DMS79 (cell line): ENCODE data around the gene GPX2.

Experiments
- DNase-seq: peaks from one replicate; lab custom pipeline; 2025; lab: John Stamatoyannopoulos, UW

Gene GPX2

GRCh38 chr14:64958743-64959142 is 16.2 kb upstream of the GPX2 start:
- no peak for DNase-seq

- no peak for DNase-seq
Measured at GRCh38 chr14:64958201-64958600, 15.7 kb upstream of the GPX2 start.

GRCh38 chr14:64956697-64957406 is 14.3 kb upstream of the GPX2 start:
- no peak for DNase-seq

DNA sequence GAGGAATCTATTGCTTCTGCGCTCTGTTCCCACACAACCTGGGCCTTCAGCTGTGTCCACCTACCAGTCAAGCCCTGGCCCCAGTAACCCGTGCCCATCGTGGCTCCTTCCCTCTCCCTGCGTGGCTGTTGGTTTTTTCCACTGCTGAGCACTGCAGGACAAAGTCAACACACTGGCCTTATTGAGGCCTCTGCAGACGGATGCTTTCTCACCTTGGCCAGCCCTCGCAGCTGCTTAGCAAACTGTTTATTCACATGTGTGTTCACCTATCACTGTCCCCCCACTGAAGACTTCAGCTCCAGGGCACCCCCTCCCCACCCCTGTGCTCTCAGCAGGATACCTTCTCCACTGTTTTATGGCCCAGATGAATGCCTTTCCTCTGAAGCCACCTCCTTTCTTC is 12.8 kb upstream of the GPX2 start:
- DNase-seq, result no peak

DNA sequence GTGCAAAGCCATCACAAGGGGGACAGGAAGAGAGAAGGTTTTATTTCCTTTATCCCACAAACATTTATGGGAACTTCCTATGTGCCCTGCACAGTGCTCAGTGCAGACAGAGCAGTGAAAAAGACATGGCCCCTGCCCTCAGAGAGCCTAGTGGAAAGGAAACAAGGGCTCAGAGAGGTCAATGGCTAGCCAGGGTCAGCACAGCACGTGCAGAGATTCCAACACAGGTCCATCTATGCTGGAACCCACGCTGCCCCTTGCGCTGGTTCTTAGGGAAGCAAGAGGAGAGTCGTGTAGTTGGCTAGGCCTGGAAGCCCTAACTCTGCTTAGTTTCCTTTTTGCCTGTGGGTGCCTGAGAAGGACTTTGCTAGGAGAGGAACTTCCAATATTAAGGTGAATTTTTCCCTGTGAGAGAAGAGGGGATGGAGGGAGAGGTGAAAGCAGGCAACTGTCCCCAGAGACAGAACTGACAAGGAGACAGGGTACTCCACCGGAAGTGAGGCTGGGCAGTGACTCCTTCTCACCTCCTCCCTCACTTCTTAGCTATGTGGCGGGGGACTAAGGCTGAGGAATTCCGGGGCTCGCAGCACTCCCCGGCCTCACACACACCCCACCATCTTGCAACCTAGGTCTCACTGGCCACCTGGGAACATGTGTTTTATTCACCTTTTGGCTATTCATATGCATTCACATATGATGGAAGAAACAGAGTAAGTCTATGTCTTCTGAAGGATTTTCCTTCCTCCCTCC is 12.1 kb upstream of the GPX2 start:
- DNase-seq, result no peak

DNA sequence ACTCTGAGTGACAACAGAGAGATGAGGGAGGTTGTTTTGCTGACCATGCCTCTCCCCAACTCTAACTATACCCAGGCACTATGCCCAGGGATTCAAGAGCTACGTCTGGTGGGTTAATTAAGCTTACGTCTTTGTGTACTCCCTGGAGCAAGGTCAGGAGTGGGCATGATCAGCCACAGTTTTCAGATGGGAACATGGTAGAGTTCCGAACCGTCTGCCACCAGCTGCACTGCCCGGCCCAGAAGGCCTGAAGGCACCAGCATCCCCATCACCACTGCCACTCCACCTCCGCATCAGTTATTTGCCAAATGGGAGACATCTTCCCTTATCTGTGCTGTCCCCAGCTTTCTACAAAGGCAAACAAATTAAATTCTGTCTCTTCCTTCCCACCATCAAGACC is 11.1 kb upstream of the GPX2 start:
- no peak for DNase-seq

- no peak for DNase-seq
Measured at GRCh38 chr14:64953310-64953654, 10.7 kb upstream of the GPX2 start.

DNA sequence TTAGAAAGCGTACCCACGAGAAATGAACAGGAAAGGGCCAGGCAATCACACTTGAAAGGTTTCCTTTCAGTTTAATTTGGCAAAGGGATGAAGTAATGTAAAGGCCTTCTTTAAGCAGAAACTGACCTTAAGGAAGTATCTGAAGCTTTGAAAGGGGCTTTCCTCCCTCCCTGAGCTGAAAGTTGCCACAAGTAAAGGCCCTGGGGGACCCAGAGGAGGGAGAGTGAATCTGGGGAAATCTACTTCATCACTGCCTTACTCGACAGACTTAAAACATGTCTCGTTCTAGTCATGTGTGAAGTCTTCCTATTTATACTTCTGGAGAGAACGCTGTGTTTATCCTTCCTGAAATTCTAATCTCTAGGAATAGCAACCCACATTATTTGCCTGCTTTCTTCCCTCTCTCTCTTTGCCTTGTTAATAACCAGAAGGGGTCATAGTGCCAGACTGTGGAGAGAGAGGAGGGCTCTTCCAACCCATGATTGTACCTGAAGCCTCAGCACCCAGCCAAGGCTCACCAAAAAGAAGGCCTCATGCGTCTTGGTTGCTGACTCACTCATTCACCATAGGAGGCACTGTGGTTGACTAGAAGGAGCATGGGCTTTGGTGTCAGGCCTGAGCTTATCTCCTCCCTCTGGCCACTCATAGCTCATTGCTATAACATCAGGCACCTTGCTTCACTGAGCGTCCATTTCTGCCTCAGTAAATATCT is 10.2 kb upstream of the GPX2 start:
- no peak for DNase-seq

GRCh38 chr14:64951724-64952123 is 9.2 kb upstream of the GPX2 start:
- DNase-seq, result no peak

DNA sequence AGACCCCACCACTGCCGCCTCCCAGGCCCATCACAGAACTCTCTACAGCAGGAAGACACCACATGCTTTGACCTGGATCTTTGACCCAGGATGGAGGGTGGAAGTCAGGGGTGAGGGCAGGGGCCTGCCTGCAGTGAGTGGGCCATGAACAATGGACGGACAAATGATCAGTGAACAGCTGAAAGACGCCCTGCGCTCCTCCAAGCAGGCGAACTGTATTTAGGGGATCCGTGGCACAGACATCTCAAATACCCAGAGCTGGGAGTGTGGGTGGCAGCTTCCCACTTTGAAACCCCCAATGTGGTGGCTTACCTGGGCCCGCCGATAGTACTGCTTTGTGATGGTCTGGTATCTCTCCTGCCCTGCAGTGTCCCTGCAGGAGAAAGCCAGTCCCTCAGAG is 8.7 kb upstream of the GPX2 start:
- DNase-seq, result no peak

- DNase-seq, result no peak
Measured at GRCh38 chr14:64950889-64951288, 8.3 kb upstream of the GPX2 start.

DNA sequence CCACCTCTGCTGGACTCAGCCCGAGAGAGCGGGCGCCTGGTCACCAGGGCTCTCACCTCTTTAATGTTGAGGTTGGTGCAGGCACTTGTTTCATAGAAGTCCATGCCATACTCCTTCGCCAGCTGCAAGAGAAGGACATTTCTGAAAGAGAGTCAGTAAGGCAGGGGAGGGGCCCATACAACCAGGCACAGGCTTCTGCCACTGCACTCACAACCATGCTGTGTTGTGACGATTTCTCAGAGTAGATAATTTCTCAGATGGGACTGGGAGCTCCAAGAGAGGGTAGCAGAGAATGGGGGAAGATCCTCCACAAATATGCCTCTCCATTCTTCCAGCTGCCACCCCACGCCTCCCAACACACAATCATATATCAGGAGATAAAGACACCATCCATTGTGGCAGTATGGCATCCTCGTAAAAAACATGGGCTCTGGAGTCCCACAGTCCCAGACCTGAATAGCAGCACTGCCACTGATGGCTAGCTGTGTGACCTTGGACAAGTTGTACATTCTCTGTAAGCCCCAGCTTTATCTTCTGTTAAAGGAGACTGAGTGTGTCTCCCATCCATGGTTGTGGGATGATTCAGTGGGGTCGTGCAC is 6.2 kb upstream of the GPX2 start:
- DNase-seq, result no peak

DNA sequence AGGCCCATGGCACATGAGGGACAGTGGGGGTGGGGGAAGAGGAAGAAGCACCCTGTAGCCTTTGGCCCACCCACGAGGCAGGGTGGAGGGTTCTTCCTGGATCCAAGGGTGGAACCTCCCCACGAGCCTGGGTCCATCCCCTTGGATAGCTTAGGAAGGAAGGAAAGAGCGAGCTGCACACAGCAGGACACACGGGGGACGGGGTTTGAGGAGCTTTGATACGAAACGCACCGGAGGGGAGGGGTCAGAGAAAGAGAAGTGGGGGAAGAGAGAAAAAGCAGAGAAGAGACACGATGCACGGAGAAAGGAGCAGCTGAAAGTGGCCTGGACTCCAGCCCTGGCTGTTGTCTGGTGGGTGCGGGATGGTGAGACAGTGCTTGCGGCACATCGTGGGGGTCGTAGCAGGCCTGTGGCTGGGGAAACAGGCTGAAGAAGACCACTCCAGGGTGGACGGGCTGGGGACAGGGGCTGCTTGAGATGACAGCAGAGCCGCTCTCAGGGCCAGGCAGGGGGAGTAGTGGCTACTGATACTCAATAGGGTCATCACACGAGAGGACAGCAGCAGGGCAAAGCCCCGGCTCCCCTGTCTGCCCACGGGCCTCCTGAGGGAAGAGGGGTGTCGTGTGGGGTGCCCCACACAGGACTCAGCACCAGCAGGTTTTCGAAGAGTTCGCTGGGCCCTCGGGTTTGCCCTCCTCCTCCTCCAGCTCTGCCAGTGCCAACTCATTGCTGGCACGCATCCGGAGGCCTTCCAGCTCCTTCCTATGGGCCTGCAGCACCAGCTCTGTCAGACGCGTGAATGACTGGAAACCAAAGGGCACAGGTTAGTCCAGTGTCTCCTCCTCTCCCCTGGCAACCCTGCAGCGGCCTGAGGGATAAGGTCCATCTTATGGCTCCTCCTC is 5.4 kb upstream of the GPX2 start:
- DNase-seq, result no peak

GRCh38 chr14:64946310-64947045 is 3.9 kb upstream of the GPX2 start:
- DNase-seq, result no peak

DNA sequence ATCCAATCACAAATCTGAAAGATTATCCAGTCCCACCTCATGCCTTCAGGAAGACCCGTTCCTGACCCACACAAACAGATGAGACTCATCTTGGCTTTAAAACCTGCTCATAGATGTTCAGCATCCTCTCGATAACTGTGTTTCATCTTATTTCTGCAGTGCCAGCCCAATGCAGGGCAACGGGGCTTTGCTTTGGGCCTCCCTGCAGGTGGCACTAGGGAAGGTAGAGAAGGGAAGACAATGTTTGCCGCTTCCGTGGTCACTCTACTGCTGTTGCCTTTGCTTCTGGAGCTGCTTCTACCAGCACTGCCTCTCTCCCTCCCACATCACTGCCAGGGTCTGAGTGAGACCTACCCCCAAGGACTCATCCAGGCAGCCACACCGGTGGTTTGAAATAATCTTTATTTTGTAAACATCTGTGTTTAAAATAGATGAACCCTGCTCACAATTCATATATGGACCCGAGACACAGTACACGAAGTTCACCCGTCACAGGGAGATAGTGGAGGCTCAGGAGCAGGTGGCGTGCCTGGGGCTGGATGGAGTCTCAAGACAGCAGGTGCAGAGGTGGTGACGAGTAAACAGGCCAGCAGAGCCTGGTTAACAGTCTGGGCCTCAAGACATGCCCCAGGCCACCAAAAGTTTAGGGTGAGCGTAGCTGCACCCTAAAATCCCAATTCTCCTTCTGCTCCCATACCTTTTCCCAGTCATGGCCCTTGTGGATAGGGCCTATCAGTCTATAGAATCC is 3.1 kb upstream of the GPX2 start:
- no peak for DNase-seq

- no peak for DNase-seq
Measured at GRCh38 chr14:64944861-64945260, 2.3 kb upstream of the GPX2 start.

DNA sequence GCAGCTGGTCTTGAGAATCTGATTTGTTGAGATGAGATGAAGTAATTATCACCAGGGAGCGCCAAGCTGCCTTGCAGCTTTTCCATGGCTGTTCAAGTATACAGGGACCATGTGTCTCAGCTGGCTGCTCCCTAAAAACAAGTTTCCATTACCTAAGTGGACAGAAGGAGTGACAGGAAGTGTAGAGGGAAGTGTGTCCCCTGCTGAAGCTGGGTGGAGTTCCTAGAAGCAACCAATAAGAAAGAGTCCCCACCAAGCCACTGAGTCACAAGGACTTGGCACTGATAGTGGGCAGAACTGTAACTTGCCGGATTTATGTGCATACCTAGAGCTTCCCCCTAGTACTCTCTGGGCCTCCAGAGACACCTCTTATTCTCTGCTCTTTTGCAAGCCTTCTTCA is 1.5 kb upstream of the GPX2 start:
- DNase-seq, result no peak

DNA sequence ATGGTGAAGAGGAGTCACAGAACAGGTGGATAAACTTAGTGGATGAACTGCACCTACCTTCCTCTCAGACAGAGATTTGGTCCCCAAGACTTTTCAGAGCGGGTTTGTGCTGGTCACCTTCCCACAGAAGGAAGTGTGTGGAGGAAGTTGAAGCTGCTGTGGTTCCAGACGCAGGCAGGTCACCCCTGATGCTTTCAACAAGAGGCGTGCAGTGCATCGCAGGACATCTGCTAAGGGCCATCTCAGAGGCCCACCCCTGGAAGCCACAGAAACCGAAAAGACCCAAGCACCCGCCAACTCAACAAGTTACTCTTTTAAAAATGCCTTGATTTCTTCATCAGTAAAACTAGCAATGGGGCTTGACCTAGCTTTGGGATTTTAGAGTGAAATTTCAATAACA is 1.0 kb upstream of the GPX2 start:
- DNase-seq, result no peak

DNA sequence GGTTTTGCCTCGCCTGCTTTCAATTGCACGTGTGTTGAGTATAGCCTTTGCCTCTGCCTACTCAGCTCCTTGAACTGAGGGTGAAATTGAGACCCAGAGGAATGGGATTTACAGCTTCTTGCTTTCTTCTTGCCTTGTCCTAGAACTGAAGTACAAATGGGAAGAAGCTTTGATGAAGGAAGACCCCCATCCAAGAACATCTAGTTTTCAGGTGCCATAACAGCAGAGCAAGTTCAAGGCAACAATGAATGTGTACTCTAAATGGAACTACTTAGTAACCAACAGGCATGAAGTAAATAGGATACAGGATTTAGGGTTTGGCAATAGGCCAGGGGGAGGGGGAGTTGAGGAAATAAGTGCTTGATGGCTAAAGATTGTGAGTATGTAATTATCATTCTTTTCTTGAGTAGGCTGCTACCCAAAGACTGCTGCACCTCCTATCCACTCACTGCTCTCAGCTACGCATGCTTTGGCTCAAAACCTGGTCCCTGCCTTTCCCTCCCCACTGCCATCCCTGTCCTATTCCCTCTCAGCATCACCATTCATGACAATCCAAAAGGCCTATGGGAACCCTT is 2.1 kb downstream of the GPX2 start:
- peak; percentile 71 for DNase-seq

GRCh38 chr14:64939817-64940190 is 2.7 kb downstream of the GPX2 start:
- DNase-seq, result no peak
